GM12873 (cell line): ENCODE results near the gene ATG7.

Experiments
- TF ChIP-seq, protein P1 (sequence below): IDR thresholded peaks from 2 replicates; pipeline ENCODE4 v1.5.1; 2012; ENCODE audit warnings: low read depth, mild to moderate bottlenecking, moderate library complexity, low read length, control low read depth; ENCODE audit not compliant: insufficient read depth; ENCODE audit errors: missing control alignments

Gene ATG7

GRCh38 chr3:11546657-11547302, 274.6 kb downstream of the ATG7 start:
- TF ChIP-seq, protein P1, sequence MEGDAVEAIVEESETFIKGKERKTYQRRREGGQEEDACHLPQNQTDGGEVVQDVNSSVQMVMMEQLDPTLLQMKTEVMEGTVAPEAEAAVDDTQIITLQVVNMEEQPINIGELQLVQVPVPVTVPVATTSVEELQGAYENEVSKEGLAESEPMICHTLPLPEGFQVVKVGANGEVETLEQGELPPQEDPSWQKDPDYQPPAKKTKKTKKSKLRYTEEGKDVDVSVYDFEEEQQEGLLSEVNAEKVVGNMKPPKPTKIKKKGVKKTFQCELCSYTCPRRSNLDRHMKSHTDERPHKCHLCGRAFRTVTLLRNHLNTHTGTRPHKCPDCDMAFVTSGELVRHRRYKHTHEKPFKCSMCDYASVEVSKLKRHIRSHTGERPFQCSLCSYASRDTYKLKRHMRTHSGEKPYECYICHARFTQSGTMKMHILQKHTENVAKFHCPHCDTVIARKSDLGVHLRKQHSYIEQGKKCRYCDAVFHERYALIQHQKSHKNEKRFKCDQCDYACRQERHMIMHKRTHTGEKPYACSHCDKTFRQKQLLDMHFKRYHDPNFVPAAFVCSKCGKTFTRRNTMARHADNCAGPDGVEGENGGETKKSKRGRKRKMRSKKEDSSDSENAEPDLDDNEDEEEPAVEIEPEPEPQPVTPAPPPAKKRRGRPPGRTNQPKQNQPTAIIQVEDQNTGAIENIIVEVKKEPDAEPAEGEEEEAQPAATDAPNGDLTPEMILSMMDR, result no peak

DNA sequence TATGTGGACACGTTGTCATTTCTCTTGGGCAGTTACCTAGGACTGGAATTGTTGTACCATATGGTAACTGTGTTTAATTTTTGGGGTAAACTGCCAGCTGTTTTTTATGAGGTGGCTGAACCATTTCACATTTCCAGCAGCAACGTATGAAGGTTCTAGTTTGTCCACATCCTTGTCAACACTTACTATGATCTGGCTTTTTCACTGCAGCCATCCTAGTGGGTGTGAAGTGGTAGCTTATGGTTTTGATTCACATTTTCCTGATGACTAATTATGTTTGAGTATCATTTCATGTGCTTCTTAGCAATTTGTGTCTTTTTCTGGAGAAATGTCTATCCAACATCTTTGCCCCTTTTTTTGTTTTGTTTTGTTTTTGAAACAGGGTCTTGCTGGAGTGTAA, 275.3 kb downstream of the ATG7 start:
- TF ChIP-seq, protein P1, result no peak

GRCh38 chr3:11548721-11549131, 276.5 kb downstream of the ATG7 start:
- TF ChIP-seq, protein P1, result no peak

GRCh38 chr3:11549580-11550140, 277.5 kb downstream of the ATG7 start:
- TF ChIP-seq, protein P1, result no peak

GRCh38 chr3:11551036-11551435, 278.8 kb downstream of the ATG7 start:
- TF ChIP-seq, protein P1, result no peak

DNA sequence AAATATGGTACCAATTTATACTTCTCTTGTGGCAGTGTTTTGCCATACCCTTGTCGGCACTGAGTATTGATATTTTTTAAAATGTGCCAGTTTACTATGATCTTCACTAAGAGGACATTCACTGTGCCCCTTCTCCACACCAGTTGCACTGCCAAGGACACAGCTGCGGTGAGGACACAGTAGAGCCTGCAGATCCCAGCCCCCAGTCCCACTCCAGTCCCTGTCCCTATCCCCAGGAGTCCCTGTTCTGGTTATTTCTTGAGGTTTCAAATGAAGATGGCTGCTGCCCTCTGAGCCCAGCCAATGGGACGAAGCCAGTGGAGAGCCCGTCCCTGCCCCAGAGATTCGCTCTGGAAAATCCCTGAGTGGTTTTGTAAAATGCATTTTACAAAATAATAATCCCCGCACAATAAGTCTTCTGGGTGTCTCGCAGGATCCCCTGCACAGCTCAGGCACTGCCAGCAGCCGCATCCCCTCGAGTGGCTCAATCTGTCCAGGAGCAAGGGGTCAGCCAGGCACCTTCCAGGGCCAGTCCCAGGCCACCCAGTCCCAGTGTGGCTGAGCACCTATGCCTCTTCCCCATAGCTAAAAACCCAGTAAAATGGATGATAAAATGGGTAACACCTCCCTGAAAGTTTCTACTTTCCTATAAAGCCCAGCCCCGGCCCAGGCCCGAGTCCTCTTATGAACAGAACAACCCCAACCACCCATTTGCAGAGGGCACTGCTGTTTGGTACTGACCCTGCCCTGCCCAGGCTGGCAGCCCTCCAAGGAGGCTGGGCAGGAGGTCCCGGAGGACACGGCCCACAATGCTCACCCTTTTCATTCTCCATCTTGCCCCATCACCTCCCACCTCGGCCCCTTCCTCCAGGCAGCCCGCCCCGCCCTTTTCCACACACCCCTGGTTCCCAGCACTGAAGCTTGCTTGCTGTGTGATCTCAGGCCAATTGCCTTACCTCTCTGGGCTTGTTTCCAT, 280.4 kb downstream of the ATG7 start:
- TF ChIP-seq, protein P1, result no peak
